GM19468 (cell line): ENCODE results near the gene LYPLAL1.
A peak's percentile ranks its signal among the peaks of the same experiment; 100 is the strongest.
"Not testable (repeated sequence)": the region's sequence is repeated elsewhere in the genome, so short reads cannot be mapped to it uniquely, and the experiment has no call there.

Experiments
- ATAC-seq: cut with Tn5 transposase; IDR thresholded peaks from one replicate; pipeline ENCODE4 v1.9.1; 2021; ENCODE audit warnings: mild to moderate bottlenecking, moderate library complexity, moderate number of reproducible peaks; ENCODE audit not compliant: unreplicated experiment; ENCODE audit errors: extremely low read depth

The LYPLAL1 gene

GRCh38 chr1:219160967-219161366 lies 12.7 kb upstream of the LYPLAL1 start:
- no peak for ATAC-seq

GRCh38 chr1:219161371-219161770 lies 12.3 kb upstream of the LYPLAL1 start:
- ATAC-seq, result no peak

GRCh38 chr1:219163401-219163954 lies 10.2 kb upstream of the LYPLAL1 start:
- no peak for ATAC-seq

GRCh38 chr1:219171192-219171935 lies 2.3 kb upstream of the LYPLAL1 start:
- ATAC-seq, result no peak

- ATAC-seq, result no peak
These were observed 857 bp upstream of the LYPLAL1 start for GRCh38 chr1:219172821-219173220.

GRCh38 chr1:219173434-219173757 lies 282 bp upstream of the LYPLAL1 start:
- peak; percentile 1 for ATAC-seq

- ATAC-seq, result no peak
These were observed 958 bp downstream of the LYPLAL1 start for GRCh38 chr1:219174460-219175211.

- no peak for ATAC-seq
These were observed 1.5 kb downstream of the LYPLAL1 start for GRCh38 chr1:219175212-219175564.

GRCh38 chr1:219176168-219176567 lies 2.5 kb downstream of the LYPLAL1 start:
- no peak for ATAC-seq

GRCh38 chr1:219177363-219177762 lies 3.7 kb downstream of the LYPLAL1 start:
- ATAC-seq, result no peak

GRCh38 chr1:219177940-219178339 lies 4.3 kb downstream of the LYPLAL1 start:
- ATAC-seq, result no peak

- no peak for ATAC-seq
These were observed 5.6 kb downstream of the LYPLAL1 start for GRCh38 chr1:219179293-219179692.

GRCh38 chr1:219184337-219184736 lies 10.7 kb downstream of the LYPLAL1 start:
- no peak for ATAC-seq

- ATAC-seq, result no peak
These were observed 11.9 kb downstream of the LYPLAL1 start for GRCh38 chr1:219185486-219186117.

- peak; percentile 18 for ATAC-seq
These were observed 14.7 kb downstream of the LYPLAL1 start for GRCh38 chr1:219188331-219188803.

GRCh38 chr1:219189021-219189824 lies 15.5 kb downstream of the LYPLAL1 start:
- ATAC-seq, result peak; percentile 58

- ATAC-seq, result no peak
These were observed 16.3 kb downstream of the LYPLAL1 start for GRCh38 chr1:219189952-219190351.

GRCh38 chr1:219190605-219191004 lies 16.9 kb downstream of the LYPLAL1 start:
- no peak for ATAC-seq

- not testable (repeated sequence) for ATAC-seq
These were observed 22.2 kb downstream of the LYPLAL1 start for GRCh38 chr1:219195833-219196232.

GRCh38 chr1:219201656-219202055 lies 28.0 kb downstream of the LYPLAL1 start:
- ATAC-seq, result no peak
